Large intestine (tissue), 3 donors: ENCODE results near the gene AGFG2. TPM values are rescaled to one million over a fixed set of nuclear protein-coding genes. Genes with fewer than 3 reads are reported as not detected.
A peak's percentile ranks its signal among the peaks of the same experiment; 100 is the strongest.
"Not testable (repeated sequence)": the region's sequence is repeated elsewhere in the genome, so short reads cannot be mapped to it uniquely, and the experiment has no call there.

Source experiments
- DNase-seq, 2 donors: peaks; one replicate each; pipeline versions ENCODE4 v3.0.0 to v3.0.0-alpha.2; 2013
- H3K27ac ChIP-seq: one replicate; pipeline ENCODE4 v1.5.1; 2013; ENCODE audit warnings: low read length
- H3K27me3 ChIP-seq: 2 replicates; pipeline ENCODE4 v1.6.1; 2013; ENCODE audit warnings: low read length; ENCODE audit not compliant: control insufficient read depth, insufficient read depth
- H3K36me3 ChIP-seq: 2 replicates; pipeline ENCODE4 v1.6.1; 2013; ENCODE audit warnings: low read length; ENCODE audit not compliant: control insufficient read depth, insufficient read depth
- H3K4me1 ChIP-seq: one replicate; pipeline ENCODE4 v1.6.1; 2013; ENCODE audit warnings: low read length; ENCODE audit not compliant: control insufficient read depth, insufficient read depth
- H3K4me3 ChIP-seq: one replicate; pipeline ENCODE4 v1.5.1; 2013; ENCODE audit warnings: low read length
- H3K9me3 ChIP-seq: one replicate; pipeline ENCODE4 v1.6.1; 2013; ENCODE audit warnings: mild to moderate bottlenecking, low read depth, low read length, moderate library complexity; ENCODE audit not compliant: control insufficient read depth
- WGBS: methylation state at CpG from one replicate; pipeline ENCODE4 v1.1.5; 2013; ENCODE audit warnings: low lambda C conversion rate; ENCODE audit not compliant: insufficient coverage; 5-methylcytosine and 5-hydroxymethylcytosine counted together
- polyA plus RNA-seq: library from polyadenylated mRNA; unstranded; fragments of 120-200 nt; gene quantifications from one replicate; pipeline ENCODE4 v1.2.1, GENCODE V29; 2013

The AGFG2 gene
- polyA plus RNA-seq, 1 donor: 18.6 TPM

DNA sequence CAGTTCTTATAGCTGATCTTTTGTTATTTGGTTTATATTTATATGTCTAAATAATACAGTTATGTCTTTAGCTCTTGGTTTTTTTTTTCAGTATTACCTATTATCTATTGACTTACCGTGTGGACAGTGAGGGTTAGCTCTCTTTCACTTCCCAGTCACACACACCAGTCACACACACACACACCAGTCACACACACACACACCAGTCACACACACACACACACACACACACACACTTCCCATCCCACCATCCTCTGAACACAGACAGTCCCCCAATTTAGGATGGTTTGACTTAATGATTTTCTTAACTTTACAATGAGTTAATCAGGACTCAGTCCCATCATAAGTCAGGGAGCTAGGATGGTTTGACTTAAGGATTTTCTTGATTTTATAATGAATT is 18.9 kb upstream of the AGFG2 start:
- no peak for DNase-seq
- Histone ChIP-seq H3K27ac (no peak overlapping the region), H3K4me3 (no peak overlapping the region), H3K4me1 (no peaks in the 10 kb centered on the region), H3K27me3 (no peaks in the 10 kb centered on the region), H3K9me3 (peaks cover 3% of the 10 kb centered on the region), H3K36me3 (no peaks in the 10 kb centered on the region)
- WGBS: no CpG with 5 or more reads among the region's 1 CpG

DNA sequence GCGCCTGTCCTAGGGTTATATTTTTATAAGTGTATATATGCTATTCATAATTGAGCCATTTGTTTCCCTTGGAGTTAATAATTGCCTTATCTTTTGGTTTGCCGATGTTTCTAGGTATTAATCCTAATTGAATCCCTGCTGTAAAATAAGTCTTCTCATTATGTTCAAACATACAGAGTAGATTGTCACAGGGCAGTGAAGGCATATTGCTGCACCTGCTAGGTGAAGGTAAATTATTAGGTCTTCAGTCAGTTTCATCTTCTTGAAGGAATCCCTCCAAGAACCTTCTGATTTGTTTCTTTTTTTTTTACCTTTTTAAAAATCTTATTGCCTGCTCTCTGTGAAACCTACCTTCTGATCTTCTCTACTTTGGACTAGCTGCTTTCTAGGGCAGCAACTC is 17.9 kb upstream of the AGFG2 start:
- no peaks in the 10 kb centered on the region for H3K4me1 ChIP-seq
- H3K27ac ChIP-seq: no peak overlapping the region
- no peak overlapping the region for H3K4me3 ChIP-seq
- peaks cover 3% of the 10 kb centered on the region for H3K9me3 ChIP-seq
- DNase-seq: no peak
- H3K36me3 ChIP-seq: no peaks in the 10 kb centered on the region
- H3K27me3 ChIP-seq: no peaks in the 10 kb centered on the region
- no CpG with 5 or more reads among the region's 2 CpGs for WGBS

DNA sequence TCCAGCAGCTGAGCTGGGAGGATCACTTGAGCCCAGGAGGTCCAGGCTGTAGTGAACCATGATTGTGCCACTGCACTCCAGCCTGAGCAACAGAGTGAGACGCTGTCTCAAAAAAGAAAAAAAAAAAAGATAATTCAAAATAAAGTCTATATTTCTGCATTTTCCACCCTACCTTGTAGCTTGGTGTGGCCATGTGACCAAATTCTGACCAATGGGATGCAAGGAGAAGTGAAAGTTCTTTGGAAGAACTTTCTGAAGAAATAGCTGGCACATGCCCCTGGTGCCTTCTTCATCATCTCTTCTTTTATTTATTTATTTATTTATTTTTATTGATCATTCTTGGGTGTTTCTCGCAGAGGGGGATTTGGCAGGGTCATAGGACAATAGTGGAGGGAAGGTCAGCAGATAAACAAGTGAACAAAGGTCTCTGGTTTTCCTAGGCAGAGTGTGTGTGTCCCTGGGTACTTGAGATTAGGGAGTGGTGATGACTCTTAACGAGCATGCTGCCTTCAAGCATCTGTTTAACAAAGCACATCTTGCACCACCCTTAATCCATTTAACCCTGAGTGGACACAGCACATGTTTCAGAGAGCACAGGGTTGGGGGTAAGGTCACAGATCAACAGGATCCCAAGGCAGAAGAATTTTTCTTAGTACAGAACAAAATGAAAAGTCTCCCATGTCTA is 17.0 kb upstream of the AGFG2 start:
- H3K4me1 ChIP-seq, H3K27ac ChIP-seq, H3K4me3 ChIP-seq, H3K9me3 ChIP-seq, DNase-seq, H3K36me3 ChIP-seq, H3K27me3 ChIP-seq: not testable (repeated sequence)
- no CpG with 5 or more reads among the region's 3 CpGs for WGBS

DNA sequence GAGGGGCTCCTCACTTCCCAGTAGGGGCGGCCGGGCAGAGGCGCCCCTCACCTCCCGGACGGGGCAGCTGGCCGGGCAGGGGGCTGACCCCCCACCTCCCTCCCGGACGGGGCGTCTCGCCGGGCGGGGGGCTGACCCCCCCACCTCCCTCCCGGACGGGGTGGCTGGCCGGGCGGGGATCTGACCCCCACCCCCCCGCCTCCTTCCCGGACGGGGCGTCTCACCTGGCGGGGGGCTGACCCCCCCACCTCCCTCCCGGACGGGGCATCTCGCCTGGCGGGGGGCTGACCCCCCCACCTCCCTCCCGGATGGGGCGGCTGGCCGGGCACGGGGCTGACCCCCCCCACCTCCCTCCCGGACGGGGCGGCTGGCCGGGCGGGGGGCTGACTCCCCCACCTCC is 15.8 kb upstream of the AGFG2 start:
- H3K36me3 ChIP-seq, H3K27ac ChIP-seq, DNase-seq, H3K27me3 ChIP-seq, H3K4me1 ChIP-seq, H3K4me3 ChIP-seq, H3K9me3 ChIP-seq: not testable (repeated sequence)
- WGBS: no CpG with 5 or more reads among the region's 34 CpGs

DNA sequence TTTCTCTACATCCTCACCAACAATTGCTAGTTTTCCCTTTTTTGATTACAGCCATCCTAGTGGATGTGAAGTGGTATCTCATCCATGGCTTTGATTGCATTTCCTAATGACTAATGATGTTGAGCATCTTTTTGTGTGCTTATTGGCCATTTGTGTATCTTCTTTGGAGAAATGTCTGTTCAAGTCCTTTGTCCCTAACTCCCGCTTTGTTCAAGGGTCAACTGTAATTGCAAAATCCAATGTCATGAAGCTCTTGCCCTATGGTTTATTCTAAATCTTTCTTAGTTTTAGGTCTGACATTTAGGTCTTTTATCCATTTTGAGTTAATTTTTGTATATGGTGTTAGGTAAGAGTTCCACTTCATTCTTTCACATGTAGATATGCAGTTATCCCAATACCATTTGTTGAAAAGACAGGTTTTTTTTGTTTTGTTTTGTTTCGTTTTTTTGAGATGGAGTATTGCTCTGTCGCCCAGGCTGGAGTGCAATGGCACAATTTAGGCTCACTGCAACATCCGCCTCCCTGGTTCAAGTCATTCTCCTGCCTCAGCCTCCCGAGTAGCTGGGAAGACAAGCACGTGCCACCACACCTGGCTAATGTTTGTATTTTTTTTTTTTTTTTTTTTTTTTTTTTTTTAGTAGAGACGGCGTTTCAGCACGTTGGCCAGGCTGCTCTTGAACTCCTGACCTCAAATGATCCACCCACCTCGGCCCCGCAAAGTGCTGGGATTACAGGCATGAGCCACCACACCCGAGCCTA is 10.7 kb upstream of the AGFG2 start:
- not testable (repeated sequence) for H3K4me3 ChIP-seq, H3K4me1 ChIP-seq, H3K27me3 ChIP-seq, DNase-seq, H3K9me3 ChIP-seq, H3K27ac ChIP-seq, H3K36me3 ChIP-seq
- WGBS: no CpG with 5 or more reads among the region's 12 CpGs

DNA sequence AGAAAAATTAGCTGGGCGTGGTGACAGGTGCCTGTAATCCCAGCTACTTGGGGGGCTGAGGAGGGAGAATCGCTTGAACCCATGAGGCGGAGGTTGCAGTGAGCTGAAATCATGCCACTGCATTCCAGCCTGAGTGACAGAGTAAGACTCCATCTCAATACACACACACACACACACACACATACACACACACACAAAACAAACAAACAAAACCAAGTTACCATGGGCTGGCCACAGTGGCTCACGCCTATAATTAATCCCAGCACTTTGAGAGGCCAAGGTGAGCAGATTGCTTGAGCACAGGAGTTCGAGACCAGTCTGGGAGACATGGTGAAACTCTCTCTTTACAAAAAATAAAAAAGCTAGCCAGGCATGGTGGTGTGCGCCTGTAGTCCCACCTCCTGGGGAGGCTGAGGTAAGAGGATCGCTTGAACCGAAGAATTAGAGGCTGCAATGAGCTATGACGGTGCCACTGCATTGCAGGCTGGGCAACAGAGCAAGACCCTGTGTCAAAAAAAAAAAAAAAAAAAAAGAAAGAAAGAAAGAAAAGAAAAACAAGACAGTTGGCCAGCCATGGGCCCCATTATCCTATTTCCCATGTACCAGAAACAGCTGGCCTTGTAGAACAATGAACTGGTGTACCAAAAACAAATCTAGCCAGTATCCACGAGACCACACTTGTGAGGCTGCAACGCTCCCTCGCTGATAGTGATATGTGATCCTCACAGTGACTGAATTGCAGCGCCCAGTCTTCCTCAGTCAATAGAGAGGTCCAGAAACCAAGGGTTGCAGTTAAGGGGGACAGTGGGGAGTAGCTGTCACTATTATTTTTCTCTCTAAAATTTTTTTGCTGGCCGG is 6.6 kb upstream of the AGFG2 start:
- no peak overlapping the region for H3K4me3 ChIP-seq
- no peaks in the 10 kb centered on the region for H3K36me3 ChIP-seq
- H3K27ac ChIP-seq: peak overlapping the region; percentile 10
- 100% methylated on average over 2 of the region's 14 CpGs for WGBS
- no peaks in the 10 kb centered on the region for H3K9me3 ChIP-seq
- peaks cover 17% of the 10 kb centered on the region for H3K4me1 ChIP-seq
- no peak for DNase-seq
- H3K27me3 ChIP-seq: no peaks in the 10 kb centered on the region

DNA sequence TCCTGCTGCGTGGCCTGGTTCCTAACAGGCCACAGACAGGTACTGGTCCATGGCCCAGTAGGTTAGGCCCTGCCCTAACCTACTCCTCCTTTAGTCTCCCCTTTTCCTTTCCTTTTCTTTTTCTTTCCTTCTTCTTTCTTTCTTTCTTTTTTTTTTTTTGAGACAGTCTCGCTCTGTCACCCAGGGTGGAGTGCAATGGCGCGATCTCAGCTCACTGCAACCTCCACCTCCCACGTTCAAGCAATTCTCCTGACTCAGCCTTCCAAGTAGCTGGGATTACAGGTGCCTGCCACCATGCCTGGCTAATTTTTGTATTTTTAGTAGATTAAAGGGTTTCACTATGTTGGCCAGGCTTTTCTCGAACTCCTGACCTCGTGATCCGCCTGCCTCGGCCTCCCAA is 3.0 kb upstream of the AGFG2 start:
- not testable (repeated sequence) for DNase-seq, H3K4me3 ChIP-seq, H3K27ac ChIP-seq, H3K36me3 ChIP-seq, H3K27me3 ChIP-seq, H3K9me3 ChIP-seq
- 100% methylated on average over 1 of the region's 9 CpGs for WGBS
- H3K4me1 ChIP-seq: peaks cover 27% of the 10 kb centered on the region

- not testable (repeated sequence) for H3K27ac ChIP-seq, H3K4me3 ChIP-seq, DNase-seq, H3K9me3 ChIP-seq, H3K36me3 ChIP-seq, H3K27me3 ChIP-seq
- WGBS: no CpG with 5 or more reads among the region's 2 CpGs
- peaks cover 27% of the 10 kb centered on the region for H3K4me1 ChIP-seq
These were observed 2.3 kb upstream of the AGFG2 start for GRCh38 chr7:100536695-100537094.

- H3K27ac ChIP-seq: peak overlapping the region; percentile 41
- no peaks in the 10 kb centered on the region for H3K9me3 ChIP-seq
- peak overlapping the region; percentile 23 for H3K4me3 ChIP-seq
- peaks cover 18% of the 10 kb centered on the region for H3K4me1 ChIP-seq
- DNase-seq: no peak
- no peaks in the 10 kb centered on the region for H3K36me3 ChIP-seq
- WGBS: no CpG with 5 or more reads among the region's 8 CpGs
- no peaks in the 10 kb centered on the region for H3K27me3 ChIP-seq
These were observed 702 bp upstream of the AGFG2 start for GRCh38 chr7:100538348-100538653.

DNA sequence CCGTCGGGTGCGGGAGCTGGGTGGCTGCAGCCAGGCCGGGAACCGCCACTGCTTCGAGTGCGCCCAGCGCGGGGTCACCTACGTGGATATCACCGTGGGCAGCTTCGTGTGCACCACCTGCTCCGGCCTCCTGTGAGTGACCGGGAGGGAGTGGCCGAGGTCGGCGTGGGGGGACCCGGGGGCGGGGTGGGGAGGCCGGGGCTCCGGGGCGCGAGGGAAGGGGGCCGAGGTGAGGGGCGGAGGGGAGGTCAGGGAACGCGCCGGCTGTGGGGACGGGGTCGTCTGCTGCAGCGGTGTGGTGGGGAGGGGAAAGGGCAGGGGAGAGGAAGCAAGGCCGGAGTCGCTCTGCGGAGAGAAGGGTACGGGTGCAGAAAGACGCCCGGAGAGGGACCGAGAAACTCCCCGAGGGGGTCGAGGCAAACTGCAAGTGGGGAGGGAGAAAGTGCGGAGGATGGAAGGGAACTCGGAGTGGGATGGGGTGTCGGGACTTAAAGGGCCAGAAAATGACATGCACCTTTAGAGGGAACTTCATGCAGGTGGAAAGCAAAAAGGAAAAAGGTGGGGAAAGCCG is 518 bp downstream of the AGFG2 start:
- Histone ChIP-seq H3K27me3 (no peaks in the 10 kb centered on the region), H3K36me3 (no peaks in the 10 kb centered on the region), H3K4me1 (peaks cover 22% of the 10 kb centered on the region), H3K27ac (peak overlapping the region; percentile 61), H3K4me3 (peak overlapping the region; percentile 50), H3K9me3 (no peaks in the 10 kb centered on the region)
- no peak for DNase-seq
- 0% methylated on average over 6 of the region's 44 CpGs for WGBS
